Keratinocyte (primary cell): ENCODE measurements around the gene ARRDC1. TPM values are rescaled to one million over a fixed set of nuclear protein-coding genes. Genes with fewer than 3 reads are reported as not detected.
A peak's percentile ranks its signal among the peaks of the same experiment; 100 is the strongest.

ENCODE experiments used
- DNase-seq: peaks from one replicate; pipeline ENCODE4 v3.0.0-alpha.2; 2011; ENCODE audit warnings: low read depth, missing footprints, low spot score
- FAIRE-seq: peaks from 2 replicates; lab custom pipeline; 2011; peaks lifted over from hg19 to GRCh38; lab: Jason Lieb, UNC
- H2AFZ ChIP-seq: 2 replicates; pipeline ENCODE4 v1.6.0; 2012; ENCODE audit warnings: low read length, control low read depth, inconsistent platforms; ENCODE audit not compliant: control insufficient read depth
- H3K27ac ChIP-seq: 2 replicates; pipeline ENCODE4 v1.5.1; 2011; ENCODE audit warnings: low read length; ENCODE audit not compliant: control insufficient read depth, insufficient read depth
- H3K27me3 ChIP-seq: 3 replicates; pipeline ENCODE4 v1.6.0; 2011; ENCODE audit warnings: low read length; ENCODE audit not compliant: control insufficient read depth, insufficient read depth; ENCODE audit errors: extremely low read depth
- H3K36me3 ChIP-seq, 2 experiments: 2 replicates in 1 of 2; 3 replicates in 1 of 2; pipeline ENCODE4 v1.5.1; 2011; ENCODE audit warnings: low read length in 2 of 2, mild to moderate bottlenecking in 1 of 2; ENCODE audit not compliant: control insufficient read depth in 2 of 2, insufficient read depth in 2 of 2; ENCODE audit errors: extremely low read depth in 1 of 2
- H3K4me1 ChIP-seq: 3 replicates; pipeline ENCODE4 v1.5.1; 2011; ENCODE audit warnings: low read length; ENCODE audit not compliant: control insufficient read depth, insufficient read depth; ENCODE audit errors: extremely low read depth
- H3K4me2 ChIP-seq: 3 replicates; pipeline ENCODE4 v1.6.0; 2011; ENCODE audit warnings: low read depth, low read length; ENCODE audit not compliant: control insufficient read depth, insufficient read depth; ENCODE audit errors: extremely low read depth
- H3K4me3 ChIP-seq, 3 experiments: fragments of 200-600 bp in 1 of 3; sonication (generic) in 1 of 3; 2 replicates in 2 of 3; 3 replicates in 1 of 3; pipeline ENCODE4 v1.5.1; 2011 to 2016; ENCODE audit warnings: low read length in 3 of 3, mild to moderate bottlenecking in 3 of 3, control low read depth in 2 of 3, inconsistent platforms in 1 of 3, low read depth in 1 of 3, mixed read lengths in 1 of 3, mixed run types in 1 of 3, moderate library complexity in 1 of 3; ENCODE audit not compliant: control insufficient read depth in 2 of 3, insufficient read depth in 2 of 3; ENCODE audit errors: extremely low read depth in 1 of 3
- H3K79me2 ChIP-seq: 2 replicates; pipeline ENCODE4 v1.6.0; 2012; ENCODE audit warnings: low read length; ENCODE audit not compliant: control insufficient read depth, insufficient read depth
- H3K9ac ChIP-seq: 3 replicates; pipeline ENCODE4 v1.6.0; 2011; ENCODE audit warnings: low read length; ENCODE audit not compliant: control insufficient read depth, insufficient read depth; ENCODE audit errors: extremely low read depth
- H3K9me1 ChIP-seq: 3 replicates; pipeline ENCODE4 v1.6.0; 2011; ENCODE audit warnings: low read length; ENCODE audit not compliant: control insufficient read depth, insufficient read depth; ENCODE audit errors: extremely low read depth
- H3K9me3 ChIP-seq: 2 replicates; pipeline ENCODE4 v1.5.1; 2012; ENCODE audit warnings: low read depth, low read length; ENCODE audit not compliant: control insufficient read depth
- H4K20me1 ChIP-seq: 3 replicates; pipeline ENCODE4 v1.6.0; 2011; ENCODE audit warnings: low read length; ENCODE audit not compliant: control insufficient read depth, insufficient read depth; ENCODE audit errors: extremely low read depth
- CTCF ChIP-seq, 3 experiments: IDR thresholded peaks in 1 of 3; conservative IDR thresholded peaks in 1 of 3; optimal IDR thresholded peaks in 1 of 3; 2 replicates in 2 of 3; 3 replicates in 1 of 3; pipeline versions ENCODE3 to v1.5.1; 2011; ENCODE audit warnings: low read length in 3 of 3, mild to moderate bottlenecking in 3 of 3, moderate library complexity in 2 of 3, control low read depth in 1 of 3, inconsistent platforms in 1 of 3; ENCODE audit not compliant: insufficient read depth in 2 of 3; ENCODE audit errors: extremely low read depth in 1 of 3
- EZH2 ChIP-seq: IDR thresholded peaks from one replicate; pipeline ENCODE4 v1.6.1; 2012; ENCODE audit warnings: inconsistent platforms, mild to moderate bottlenecking, low read length, moderate library complexity
- dilution Hi-C: fragments of 300-500 bp; cut with MboI; formaldehyde crosslinking; loops from one replicate; pipeline ENCODE4 v1.7.0; 2020; ENCODE audit warnings: low sequenced_read_pairs; ENCODE audit not compliant: extremely low pct_ligation_motif_present
- polyA plus RNA-seq, 5 experiments: library from polyadenylated mRNA; depleted of rRNA in 3 of 5; stranded (reverse) in 3 of 5; stranded (forward) in 1 of 5; unstranded in 1 of 5; fragments of >200 nt; gene quantifications; 1 replicate in 1 of 5; 2 replicates in 3 of 5; 3 replicates in 1 of 5; pipeline versions ENCODE4 v1.2.1 to v1.2.3, GENCODE V29; 2011 to 2012; ENCODE audit warnings: missing spikeins in 2 of 5, low read depth in 1 of 5, low replicate concordance in 1 of 5

The ARRDC1 gene
- polyA plus RNA-seq, 1 donor (not counting 4 experiments of a cell fraction or from before 2014, with no cell fraction given): 94.7 TPM

- H3K79me2 ChIP-seq: peaks cover 46% of the 10 kb centered on the region
- peaks cover 26% of the 10 kb centered on the region for H3K4me1 ChIP-seq
- FAIRE-seq (no peak), DNase-seq (no peak)
- H3K4me3 ChIP-seq: no peak overlapping the region
- H3K36me3 ChIP-seq: peaks cover 25 to 42% of the 10 kb centered on the region in 2 experiments
- no peak for TF ChIP-seq EZH2
- TF ChIP-seq CTCF (optimal IDR thresholded peaks at IDR 0.05 in 1 of 3, IDR thresholded peaks at IDR 0.05 in 1 of 3, conservative IDR thresholded peaks at IDR 0.05 in 1 of 3; ENCODE audit: extremely low read depth in 1 of 3, insufficient read depth in 2 of 3, low read length in 3 of 3): no peak
- H3K27me3 ChIP-seq: no peaks in the 10 kb centered on the region
- H3K4me2 ChIP-seq: no peak overlapping the region
- no peak overlapping the region for H2AFZ ChIP-seq
- H3K9me1 ChIP-seq: no peaks in the 10 kb centered on the region
- dilution Hi-C loops: no loop called here
- peaks cover 3% of the 10 kb centered on the region for H4K20me1 ChIP-seq
- no peak overlapping the region for H3K27ac ChIP-seq
- no peak overlapping the region for H3K9ac ChIP-seq
- no peaks in the 10 kb centered on the region for H3K9me3 ChIP-seq
Observed at GRCh38 chr9:137574192-137574591, 31.3 kb upstream of the ARRDC1 start.

GRCh38 chr9:137575364-137575715 is 30.1 kb upstream of the ARRDC1 start:
- dilution Hi-C loops: no loop called here
- DNase-seq: no peak

More at GRCh38 chr9:137575364-137575715, 30.1 kb upstream of the ARRDC1 start:
- Histone ChIP-seq H4K20me1 (peaks cover 3% of the 10 kb centered on the region), H3K9me3 (no peaks in the 10 kb centered on the region), H3K36me3 (peaks cover 29 to 38% of the 10 kb centered on the region in 2 experiments), H2AFZ (no peak overlapping the region), H3K4me1 (peaks cover 27% of the 10 kb centered on the region), H3K27ac (peak overlapping the region; percentile 50), H3K9ac (no peak overlapping the region), H3K4me2 (no peak overlapping the region), H3K27me3 (no peaks in the 10 kb centered on the region), H3K9me1 (no peaks in the 10 kb centered on the region), H3K4me3 (no peak overlapping the region), H3K79me2 (peaks cover 38% of the 10 kb centered on the region)
- no peak for TF ChIP-seq CTCF (optimal IDR thresholded peaks at IDR 0.05 in 1 of 3, IDR thresholded peaks at IDR 0.05 in 1 of 3, conservative IDR thresholded peaks at IDR 0.05 in 1 of 3; ENCODE audit: extremely low read depth in 1 of 3, insufficient read depth in 2 of 3, low read length in 3 of 3)
- FAIRE-seq: no peak
